GM18870 (cell line): ENCODE measurements around the gene ZNF442.
A peak's percentile ranks its signal among the peaks of the same experiment; 100 is the strongest.
"Not testable (repeated sequence)": the region's sequence is repeated elsewhere in the genome, so short reads cannot be mapped to it uniquely, and the experiment has no call there.

Experiments used
- ATAC-seq: cut with Tn5 transposase; IDR thresholded peaks from one replicate; pipeline ENCODE4 v1.9.1; 2021; ENCODE audit warnings: moderate library complexity; ENCODE audit not compliant: unreplicated experiment

The ZNF442 gene

DNA sequence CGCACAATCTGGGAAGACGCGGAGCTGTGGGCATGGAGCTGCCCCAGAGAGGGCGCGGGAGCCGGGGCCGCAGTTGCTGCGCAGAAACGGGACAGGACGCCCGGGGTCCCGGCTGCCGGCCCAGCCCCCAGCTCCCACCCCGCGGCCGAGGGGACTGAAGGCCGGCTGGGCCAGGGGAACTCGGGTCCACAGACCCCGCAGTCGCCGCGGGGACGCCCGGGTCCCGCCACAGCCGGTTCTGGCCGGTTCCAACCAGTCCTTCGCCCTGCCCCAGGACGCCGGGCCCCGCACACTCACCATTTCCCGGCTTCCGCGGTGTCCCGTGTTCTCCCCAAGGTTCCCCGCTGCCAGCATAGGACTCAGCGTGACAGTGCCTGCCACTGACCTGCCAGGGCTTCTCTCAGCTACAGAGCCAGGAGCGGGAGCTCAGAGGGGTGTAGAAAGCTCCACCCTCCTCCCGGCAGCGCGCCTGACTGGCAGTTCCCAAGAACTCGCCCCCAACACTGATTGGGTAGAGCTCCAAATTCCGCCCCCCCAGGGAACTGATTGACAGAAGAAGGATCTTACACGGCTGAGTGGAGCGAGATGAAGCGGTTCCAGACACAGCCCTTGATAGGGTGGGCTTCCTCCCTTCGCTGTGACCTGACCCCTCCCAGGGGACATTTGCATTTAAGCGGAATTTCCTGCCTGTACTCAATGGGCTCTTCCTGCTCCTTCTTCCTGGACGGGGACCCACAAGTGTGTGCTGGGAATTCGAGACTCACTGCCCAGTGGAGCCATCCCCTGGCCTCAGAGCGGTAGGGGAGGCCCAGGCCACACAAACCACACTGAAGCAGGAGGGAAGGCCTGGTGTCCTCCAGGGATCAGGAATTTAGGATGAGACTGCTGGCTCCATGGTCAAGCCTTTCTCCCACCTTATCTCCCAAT is at the start of gene ZNF442:
Gene ZNF442, minus strand, starts transcription at position 448 of the 927 bp plus-strand sequence. CDS start 2,052 bp downstream, outside the sequence.
- ATAC-seq: peak; percentile 70

DNA sequence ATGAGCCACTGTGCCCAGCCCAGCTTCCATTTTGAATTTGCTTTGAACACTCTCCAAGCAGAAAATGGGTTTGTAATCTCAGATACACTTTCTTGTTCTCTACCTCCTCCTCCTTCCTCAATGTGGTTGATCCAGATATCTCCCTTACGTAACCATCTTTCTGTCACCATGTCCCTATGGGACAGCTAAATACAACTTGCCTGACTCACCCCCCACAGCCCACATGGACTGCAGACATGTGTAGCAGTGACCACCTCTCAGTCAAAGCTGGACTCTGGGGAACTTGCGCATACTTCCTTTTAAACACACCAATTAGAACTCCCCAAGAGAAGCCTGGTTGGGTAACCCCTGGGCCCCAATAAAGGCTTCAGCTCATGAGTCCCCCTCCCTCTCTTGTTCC is 46.4 kb upstream of the ZNF442 start:
- ATAC-seq: no peak

DNA sequence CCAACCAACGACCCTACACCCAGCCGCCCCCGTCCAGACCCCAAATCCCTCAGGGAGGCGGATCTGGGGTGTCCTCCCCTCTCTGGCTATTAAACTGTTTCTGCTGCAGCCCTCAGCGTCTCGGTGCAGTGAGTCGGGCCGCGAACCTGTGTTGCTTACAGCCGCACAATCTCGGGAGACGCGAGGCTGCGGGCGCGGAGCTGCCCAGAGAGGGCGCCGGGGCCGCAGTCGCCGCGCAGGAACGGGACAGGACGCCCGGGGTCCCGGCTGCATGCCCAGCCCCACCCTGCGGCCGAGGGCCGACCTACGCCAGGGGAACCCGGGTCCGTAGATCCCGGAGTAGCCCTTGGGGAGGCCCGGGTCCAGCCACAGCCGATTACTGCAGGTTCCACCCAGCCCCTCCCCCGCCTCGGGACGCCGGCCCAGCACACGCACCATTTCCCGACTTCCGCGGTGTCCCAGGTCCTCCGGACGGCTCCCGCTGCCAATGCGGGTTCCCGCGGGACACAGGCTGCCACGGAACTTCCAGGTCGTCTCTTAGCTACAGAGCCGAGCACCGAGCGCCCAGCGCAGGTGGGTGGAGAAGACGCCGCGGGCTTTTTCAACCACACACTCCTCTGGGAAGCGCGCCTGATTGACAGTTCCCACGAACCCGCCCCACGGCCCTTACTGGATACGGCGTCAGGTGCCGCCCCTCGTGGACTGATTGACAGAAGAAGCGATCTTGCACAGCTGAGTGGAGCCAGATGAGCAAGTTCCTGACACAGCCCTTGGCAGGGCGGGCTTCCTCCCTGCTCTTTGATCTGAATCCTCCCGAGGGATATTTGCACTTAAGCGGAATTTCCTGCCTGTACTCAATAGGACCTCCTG is 35.4 kb upstream of the ZNF442 start, which contains the start of gene ZNF799:
Gene ZNF799, minus strand, starts transcription at position 639 of the 870 bp plus-strand sequence. Its CDS starts 201 bp downstream, at position 438.
- peak; percentile 75 for ATAC-seq

DNA sequence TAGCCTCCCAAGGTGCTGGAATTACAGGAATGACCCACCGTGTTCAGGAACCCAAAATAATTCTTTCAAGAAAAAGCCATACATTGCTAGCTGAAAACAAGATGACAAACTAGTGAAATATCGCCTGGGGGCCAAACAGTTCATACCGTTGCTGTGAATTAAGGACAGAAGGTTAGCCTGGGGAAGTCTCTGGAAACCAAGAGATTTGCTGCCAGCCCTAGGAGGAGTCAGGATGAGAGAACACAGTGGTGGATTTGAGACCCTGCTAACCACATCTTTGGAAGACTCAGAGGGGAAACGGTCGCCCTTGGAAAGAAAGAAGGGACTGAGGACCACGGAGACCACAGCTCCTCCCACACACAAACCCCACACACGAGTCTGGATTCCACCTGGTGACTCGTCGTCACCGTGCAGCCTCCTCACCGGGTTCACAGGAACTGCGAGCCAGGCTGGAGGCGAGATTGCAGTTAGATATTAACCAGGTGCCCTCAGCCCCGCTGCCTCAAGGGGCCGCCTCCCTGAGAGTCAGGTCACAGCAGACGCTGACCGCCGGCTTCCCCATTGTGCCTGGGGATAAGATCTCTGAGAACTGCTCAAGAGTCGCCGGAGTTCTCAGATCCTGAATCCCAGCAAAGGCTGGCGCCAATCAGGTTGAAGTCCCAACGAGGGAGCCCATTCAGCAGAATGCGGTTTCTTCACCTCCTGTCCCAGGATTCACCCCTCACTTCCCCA is 34.6 kb upstream of the ZNF442 start:
- peak; percentile 34 for ATAC-seq

DNA sequence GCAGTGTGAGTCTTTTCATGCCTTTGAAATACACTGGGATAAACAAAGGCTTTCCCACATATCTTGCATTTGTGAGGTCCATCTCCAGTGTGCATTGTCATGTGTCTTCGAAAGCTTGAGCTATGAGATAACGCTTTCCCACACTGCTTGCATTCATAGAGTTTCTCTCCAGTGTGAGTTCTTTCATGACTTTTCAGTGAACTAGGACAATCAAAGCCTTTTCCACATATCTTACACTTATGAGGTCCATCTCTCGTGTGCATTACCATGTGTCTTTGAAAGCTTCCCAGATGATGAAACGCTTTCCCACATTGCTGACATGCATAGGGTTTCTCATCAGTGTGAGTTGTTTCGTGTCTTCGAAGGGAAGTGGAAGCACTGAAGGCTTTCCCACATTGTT is 25.7 kb upstream of the ZNF442 start:
- not testable (repeated sequence) for ATAC-seq

DNA sequence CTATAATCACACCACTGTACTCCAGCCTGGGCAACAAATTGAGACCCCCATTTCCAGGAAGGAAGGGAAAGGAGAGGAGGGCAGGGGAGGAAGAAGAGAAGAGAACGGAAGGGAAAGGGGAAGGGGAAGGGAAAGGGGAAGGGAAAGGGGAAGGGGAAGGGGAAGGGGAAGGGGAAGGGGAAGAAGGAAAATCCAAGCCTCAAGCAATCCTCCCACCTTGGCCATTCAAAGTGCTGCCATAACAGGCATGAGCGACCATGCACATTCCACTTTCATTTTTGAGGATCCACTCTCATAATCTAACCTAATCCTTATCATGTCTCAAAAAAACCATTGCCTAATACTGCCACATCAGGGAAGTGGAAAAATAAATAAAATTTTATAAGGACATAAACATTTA is 20.9 kb upstream of the ZNF442 start:
- not testable (repeated sequence) for ATAC-seq

DNA sequence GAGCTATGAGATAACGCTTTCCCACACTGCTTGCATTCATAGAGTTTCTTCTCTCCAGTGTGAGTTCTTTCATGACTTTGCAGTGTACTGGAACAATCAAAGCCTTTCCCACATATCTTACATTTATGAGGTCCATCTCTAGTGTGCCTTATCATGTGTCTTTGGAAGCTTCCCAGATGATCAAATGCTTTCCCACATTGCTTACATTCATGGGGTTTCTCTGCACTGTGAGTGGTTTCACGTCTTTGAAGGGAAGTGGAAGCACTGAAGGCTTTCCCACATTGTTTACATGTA is 14.9 kb upstream of the ZNF442 start:
- no peak for ATAC-seq

DNA sequence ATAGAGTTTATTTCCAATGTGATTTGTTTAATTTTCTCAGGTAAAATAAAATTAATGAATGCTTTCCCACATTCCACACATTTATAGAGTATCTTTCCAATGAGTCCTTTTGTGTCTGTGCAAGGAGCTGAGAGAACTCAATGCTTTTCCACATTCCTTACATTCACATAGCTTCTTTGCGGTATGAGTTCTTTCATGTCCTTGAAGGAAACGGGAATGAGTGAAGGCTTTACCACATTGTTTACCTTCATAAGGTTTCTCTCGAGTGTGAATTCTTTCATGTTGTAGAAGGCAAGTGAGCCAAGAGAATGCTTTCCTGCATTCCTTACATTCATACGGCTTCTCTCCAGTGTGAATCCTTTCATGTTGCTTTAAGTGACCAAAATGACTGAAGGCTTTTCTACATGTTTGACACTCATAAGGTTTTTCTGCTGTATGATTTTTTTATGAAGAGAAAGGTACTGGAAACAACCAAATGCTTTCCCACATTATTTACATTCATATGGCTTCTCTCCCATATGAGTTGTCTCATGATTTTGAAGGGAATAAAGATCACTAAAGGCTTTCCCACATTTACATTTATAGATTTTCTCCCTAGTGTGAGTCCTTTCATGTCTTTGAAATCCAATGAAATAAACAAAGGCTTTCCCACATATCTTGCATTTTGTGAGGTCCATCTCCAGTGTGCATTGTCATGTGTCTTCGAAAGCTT is 14.4 kb upstream of the ZNF442 start:
- ATAC-seq: no peak

DNA sequence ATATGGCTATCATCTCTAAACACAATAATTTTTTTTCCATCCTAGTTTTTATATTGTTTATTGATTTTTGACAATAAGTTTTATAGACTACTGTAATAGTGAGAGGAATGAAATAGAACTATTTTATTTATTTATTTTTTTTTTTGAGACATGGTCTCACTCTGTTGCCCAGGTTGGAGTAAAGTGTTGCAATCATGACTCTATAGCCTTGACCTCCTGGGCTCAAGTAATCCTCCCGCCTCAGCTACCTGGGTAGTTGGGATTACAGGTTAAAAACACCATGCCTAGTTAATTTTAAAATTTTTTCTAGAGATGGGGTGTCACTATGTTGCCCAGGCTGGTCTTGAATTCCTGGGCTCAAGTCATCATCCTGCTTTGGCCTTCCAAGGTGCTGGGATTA is 8.5 kb upstream of the ZNF442 start:
- no peak for ATAC-seq

DNA sequence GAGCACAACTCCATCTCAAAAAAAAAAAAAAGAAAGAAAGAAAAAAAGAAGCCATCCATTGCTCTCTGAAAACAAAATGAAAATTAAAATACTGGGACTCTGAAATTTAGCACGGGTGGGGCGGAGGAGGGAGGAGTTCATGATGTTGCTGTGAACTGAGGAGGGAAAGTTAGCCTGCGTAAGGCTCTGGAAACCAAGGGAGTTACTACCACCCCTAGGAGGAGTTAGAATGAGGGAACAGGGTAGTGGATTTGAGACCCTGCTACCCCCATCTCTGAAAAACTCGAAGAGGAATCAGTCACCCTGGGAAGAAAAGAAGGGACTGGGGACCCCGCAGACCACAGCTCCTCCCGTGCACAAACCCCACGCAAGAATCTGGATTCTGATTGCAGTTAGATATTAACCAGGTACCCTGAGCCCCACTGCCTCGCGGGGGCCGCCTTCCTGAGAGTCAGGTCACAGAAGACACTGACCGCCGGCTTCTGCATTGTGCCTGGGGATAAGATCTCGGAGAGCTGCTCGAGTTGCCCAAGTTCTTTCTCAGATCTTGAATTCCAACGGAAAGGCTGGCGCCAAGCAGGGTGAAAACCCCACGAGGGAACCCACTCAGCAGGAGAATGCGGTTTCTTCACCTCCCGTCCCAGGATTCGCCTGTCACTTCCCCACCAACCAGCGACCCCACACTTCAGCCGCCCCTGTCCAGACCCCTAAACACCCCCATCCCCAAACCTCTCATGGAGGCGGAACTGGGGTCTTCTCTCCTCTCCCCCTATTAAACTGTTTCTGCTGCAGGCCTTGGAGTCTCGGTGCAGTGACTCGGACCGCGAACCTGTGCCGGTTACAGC is 870 bp downstream of the ZNF442 start:
- ATAC-seq: no peak

DNA sequence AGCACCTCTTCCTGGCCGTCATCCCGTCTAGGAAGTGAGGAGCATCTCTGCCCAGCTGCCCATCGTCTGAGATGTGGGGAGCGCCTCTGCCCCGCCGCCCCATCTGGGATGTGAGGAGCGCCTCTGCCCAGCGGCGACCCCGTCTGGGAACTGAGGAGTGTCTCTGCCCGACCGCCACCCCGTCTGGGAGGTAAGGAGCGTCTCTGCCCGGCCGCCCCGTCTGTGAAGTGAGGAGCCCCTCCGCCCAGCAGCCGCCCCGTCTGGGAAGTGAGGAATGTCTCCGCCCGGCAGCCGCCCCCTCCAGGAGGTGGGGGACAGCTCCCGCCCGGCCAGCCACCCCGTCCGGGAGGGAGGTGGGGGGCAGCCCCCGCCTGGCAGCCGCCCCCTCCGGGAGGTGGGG is 3.2 kb downstream of the ZNF442 start:
- not testable (repeated sequence) for ATAC-seq

DNA sequence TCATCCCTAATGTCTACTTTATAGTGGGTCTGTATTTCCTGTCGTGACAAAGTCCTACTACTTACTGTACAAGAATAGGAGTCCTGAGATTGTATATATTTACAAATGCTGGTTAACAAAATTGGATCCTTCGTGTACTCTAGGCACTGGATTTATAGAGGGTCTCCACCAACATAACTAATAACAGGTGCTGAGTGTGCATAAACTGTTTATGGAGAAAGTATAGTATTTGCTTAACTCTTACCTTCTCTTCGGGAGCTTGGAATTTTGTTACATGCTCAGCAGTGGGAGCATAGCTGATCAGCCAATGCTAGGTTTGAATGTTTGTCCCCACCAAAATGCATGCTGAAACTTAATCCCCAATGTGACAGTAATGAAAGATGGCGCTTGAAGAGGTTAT is 12.1 kb downstream of the ZNF442 start:
- ATAC-seq: no peak

DNA sequence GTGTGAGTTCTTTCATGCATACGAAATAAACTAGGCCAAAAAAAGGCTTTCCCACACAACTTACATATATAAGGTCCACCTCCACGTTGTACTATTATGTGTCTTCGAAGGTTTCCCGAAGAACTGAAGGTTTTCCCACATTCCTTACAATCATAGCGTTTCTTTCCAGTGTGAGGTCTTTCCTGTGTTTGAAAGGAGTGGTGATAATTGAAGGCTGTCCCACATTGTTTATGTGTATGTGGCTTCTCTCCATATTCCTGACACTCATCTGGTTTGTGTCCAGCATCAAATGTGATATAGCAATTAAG is 14.6 kb downstream of the ZNF442 start:
- no peak for ATAC-seq

DNA sequence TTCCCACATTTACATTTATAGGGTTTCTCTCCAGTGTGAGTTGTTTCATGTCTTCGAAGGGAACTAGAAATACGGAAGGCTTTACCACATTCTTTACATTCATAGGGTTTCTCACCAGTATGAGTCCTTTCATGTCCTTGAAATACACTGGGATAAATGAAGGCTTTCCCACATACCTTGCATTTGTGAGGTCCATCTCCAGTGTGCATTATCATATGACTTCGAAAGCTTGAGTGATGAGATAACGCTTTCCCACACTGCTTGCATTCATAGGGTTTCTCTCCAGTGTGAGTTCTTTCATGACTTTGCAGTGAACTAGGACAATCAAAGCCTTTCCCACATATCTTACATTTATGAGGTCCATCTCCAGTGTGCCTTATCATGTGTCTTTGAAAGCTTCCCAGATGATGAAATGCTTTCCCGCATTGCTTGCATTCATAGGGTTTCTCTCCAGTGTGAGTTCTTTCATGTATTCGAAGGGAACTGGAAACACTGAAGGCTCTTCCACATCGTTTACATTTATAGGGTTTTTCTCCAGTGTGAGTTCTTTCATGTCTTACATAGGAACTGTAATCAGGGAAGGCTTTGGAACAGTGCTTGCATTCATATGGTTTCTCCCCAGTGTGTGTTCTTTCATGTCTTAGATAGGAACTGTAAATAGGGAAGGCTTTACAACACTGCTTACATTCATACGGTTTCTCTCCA is 15.1 kb downstream of the ZNF442 start:
- ATAC-seq: no peak

DNA sequence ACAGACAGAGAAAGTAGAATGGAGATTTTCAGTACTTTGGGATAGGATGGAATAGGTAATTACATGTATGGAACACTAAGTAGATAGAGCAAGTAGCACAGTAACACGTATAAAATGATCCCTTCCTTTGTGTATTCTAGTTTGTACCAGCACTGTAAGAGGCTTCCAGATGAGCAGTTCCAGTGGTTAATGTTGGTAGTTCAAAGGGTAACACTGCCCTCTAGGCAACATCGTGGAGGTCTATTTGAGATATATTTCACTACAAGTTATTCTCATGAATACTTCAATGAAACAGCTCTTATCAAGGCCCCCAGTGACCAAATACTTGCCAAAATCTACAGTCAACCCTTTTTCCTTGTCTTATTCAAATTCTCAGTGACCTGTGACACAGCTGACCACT is 18.6 kb downstream of the ZNF442 start:
- no peak for ATAC-seq

DNA sequence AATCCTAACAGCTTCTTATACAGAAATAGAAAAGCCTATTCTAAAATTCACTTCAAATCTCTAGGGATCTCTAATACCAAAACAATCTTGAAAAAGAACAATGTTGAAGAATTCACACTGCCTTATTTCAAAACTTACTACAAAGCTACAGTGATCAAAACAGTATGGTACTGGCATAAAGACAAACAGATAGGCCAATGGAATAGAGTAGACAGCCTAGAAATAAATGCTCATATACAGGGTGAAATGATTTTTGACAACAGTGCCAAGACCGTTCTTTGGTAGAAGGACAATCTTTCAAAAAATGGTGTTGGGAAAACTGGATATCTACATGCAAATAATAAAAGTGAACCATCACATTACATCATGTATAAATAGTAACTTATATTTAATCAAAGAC is 20.3 kb downstream of the ZNF442 start:
- no peak for ATAC-seq

DNA sequence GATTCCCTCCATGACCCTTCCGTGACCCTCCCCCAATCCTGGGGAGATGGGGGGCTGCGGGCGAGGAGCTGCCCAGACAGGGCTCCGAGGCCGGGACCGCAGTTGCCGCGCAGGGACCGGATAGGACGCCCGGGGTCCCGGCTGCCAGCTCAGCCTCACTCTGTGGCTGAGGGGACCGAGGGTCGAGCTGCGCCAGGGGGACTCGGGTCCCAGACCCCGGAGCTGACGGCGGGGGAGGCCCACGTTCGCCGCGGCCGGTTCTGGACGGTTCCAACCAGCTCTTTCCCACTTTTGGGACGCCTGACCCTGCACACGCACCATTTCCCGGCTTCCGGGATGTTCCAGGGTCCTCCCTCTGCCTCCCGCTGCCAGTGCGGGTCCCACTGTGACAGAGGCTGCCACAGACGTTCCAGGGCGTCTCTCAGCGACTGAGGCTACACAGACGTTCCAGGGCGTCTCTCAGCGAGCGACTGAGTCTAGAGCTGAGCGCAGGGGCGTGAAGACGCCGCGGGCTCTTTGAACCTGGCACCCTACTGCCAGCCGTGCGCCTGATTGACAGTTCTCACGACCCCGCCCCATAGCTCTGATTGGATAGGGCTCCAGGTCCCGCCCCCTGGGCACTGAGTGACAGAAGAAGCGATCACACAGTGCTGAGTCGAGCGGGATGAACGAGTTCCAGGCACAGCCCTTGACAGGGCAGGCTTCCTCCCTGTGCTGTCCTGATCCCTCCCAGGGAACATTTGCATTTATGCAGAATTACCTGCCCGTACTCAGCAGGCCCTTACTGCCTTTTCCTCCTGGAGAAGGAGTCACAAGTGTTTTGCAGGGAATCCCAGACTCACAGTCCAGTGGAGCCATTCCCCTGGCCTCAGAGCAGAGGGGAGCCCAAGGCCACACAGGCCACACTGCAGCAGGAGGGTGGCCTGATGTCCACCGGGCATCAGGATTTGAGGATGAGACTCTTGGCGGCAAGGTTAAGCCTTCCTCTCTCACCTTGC is 32.0 kb downstream of the ZNF442 start, which contains the start of gene ZNF563:
Gene ZNF563, minus strand, starts transcription at position 472 of the 998 bp plus-strand sequence. Its CDS starts 151 bp downstream, at position 321.
- ATAC-seq: peak; percentile 67
